CD4-positive, alpha-beta T cell treated with Interleukin-2 at 100 ng/mL for 4 hours (primary cell): ENCODE measurements around the gene DHRS12.
A peak's percentile ranks its signal among the peaks of the same experiment; 100 is the strongest.

Source experiments
- DNase-seq: peaks from one replicate; pipeline ENCODE4 v3.0.0-alpha.2; 2020; ENCODE audit warnings: low spot score

The DHRS12 gene

DNA sequence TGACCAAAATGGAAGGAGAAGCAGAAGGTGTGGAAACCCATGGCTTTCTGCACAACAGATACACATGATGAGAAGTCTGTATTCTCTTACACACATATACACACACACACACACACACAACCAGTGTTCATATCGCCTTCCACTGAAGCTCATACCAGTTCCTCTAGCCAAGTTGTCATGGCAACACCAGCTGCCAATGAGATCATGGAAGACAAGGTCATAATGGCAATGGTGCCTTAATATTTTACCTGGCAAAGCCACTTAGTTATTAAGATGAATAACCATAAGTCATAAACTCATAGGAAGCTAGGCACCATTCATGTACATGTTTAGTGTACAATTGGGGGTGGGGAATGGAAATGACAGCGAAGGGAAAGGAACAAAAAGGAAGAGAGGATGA, 2.6 kb upstream of the DHRS12 start:
- no peak for DNase-seq

GRCh38 chr13:51805925-51806324, 2.0 kb upstream of the DHRS12 start:
- DNase-seq = no peak

- DNase-seq = no peak
Measured at GRCh38 chr13:51805313-51805712, 1.4 kb upstream of the DHRS12 start.

DNA sequence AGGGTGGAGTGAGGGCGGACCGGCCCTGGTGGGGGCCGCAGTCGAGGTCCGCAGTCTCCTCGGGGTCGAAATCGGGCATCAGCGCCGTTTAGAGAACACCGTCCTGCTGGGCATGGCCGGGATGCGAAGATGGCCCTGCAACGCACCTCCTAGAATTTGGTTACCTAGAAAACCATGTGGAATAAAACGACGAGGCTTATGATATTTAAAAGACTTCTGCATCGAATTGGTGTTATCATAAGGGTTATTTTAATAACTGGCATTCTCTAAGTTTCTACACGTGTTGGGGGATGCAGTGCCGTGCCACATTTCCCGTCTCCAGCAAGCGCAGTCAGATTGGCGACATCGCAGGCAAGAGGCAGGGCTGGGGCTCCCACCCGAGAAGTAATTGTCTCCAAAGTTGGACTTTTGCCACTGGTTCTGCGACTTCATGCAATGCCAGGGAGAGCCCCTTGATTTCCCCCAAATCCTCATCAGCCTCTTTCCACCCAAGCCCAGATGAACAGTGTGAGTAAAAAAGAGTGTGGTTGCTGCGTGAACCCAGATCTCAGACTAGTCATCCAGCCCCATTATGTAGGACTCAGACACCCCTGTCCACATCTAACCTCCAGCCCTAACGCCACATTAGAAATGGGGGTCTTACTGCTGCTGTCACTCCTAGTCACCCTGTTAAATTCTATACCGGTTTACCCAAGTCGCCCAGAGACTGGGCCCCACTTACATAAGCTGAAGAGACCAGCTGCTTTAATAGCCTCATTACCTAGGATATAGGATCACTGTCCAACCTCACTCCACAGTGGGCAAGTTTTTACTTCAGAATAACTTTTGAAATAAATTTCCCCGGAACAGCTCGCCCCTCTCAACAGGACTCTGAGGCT, 571 bp upstream of the DHRS12 start:
- peak; percentile 42 for DNase-seq

DNA sequence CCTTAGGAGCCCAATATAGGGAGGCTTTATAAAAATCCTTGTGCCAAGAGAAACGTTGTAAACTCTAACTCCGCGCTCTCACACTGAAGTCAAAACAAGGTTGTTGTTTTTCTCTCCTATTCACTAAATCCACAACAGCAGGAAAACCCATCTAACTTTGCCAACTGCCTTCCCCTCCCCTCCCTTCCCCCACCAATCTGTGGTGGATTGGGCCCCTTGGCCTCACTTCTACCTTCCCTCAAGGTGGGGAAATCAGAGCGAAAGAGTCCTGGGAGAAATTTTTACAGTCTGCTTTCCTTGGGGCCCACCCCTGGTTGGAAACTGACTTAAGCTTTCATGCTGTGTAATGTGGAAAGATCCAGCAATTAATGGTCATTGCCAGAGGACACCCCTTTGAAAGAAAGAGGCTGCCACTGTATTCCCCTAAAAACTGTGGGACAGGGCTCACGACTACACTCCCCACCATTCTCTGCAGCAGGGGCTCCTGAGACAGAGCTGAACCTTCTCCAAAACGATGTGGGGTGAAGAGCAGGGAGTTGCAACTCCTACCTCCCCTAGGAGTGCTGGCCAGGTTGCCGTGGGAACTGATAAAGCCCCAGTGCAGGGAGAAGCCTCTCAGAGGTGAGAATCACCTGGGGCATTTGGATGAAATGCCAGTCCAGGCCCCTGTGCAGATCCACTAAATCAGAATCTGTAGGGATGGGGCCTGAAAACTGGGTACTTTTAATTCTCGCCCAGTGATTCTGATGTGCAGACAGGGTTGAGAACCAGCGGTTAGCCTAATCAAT, 1.1 kb downstream of the DHRS12 start:
- DNase-seq = no peak

GRCh38 chr13:51801631-51802099, 2.3 kb downstream of the DHRS12 start:
- no peak for DNase-seq

GRCh38 chr13:51800486-51800885, 3.5 kb downstream of the DHRS12 start:
- no peak for DNase-seq

DNA sequence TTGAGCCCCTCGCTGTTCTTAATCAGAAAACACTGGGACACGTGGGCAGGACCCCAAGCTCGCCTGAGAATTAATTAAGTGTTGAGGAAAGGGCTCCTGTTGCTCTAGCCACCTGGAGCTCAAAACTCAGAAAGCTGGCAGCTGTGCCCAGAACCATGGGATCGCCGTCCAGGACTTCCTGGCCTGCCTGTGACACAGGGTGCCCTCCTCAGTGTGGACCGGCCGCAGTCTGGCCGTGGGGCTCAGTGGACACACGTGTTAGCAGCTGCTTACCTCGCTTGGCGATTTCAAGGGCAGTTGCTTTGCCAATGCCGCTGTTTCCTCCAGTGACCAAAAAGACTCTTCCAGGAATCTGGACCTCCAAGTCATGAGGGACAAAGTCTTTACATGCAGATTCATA, 4.7 kb downstream of the DHRS12 start:
- DNase-seq = no peak

DNA sequence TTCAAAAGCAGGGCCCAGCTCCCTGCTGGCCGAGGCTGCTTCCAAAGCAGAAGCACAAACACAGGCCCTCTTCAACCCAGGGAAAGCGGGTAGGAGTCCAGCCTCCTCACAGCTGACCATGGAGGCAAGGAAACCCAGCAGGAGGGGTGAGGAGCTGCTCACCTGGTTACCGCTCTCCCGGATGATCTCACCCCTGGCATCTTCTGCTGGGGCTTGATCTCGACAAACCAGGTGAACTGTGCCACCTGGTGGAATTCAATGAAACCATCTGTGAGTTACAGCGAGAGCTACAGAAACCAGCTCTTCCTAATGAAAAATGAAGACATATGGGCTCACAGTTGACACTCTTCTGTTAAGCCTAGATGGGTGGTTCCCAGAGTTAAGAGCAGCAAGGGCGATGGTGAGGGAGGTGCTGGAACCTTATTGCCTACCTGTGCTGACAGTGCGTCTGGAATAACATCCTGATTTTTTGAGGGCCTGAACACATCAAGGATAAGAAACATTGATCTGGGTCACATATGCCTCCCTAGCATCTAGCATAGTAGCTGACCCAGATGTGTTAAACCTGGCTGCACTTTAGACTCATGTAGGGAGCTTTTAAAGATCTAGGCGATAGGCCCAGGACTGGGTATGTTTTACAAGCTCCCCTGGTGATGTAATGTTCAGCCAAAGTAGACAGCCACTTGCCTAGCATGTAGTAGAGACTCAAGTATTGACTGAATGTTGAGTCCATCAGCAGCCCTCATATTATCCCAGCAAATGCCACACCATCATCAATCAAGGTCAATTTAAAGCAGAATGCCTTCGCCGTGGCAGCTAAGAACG, 6.1 kb downstream of the DHRS12 start:
- peak; percentile 80 for DNase-seq

GRCh38 chr13:51796546-51796945, 7.4 kb downstream of the DHRS12 start:
- DNase-seq = no peak

- DNase-seq = no peak
Measured at GRCh38 chr13:51795419-51795818, 8.5 kb downstream of the DHRS12 start.

- no peak for DNase-seq
Measured at GRCh38 chr13:51794964-51795363, 9.0 kb downstream of the DHRS12 start.

GRCh38 chr13:51793570-51794271, 10.2 kb downstream of the DHRS12 start:
- DNase-seq = peak; percentile 39

DNA sequence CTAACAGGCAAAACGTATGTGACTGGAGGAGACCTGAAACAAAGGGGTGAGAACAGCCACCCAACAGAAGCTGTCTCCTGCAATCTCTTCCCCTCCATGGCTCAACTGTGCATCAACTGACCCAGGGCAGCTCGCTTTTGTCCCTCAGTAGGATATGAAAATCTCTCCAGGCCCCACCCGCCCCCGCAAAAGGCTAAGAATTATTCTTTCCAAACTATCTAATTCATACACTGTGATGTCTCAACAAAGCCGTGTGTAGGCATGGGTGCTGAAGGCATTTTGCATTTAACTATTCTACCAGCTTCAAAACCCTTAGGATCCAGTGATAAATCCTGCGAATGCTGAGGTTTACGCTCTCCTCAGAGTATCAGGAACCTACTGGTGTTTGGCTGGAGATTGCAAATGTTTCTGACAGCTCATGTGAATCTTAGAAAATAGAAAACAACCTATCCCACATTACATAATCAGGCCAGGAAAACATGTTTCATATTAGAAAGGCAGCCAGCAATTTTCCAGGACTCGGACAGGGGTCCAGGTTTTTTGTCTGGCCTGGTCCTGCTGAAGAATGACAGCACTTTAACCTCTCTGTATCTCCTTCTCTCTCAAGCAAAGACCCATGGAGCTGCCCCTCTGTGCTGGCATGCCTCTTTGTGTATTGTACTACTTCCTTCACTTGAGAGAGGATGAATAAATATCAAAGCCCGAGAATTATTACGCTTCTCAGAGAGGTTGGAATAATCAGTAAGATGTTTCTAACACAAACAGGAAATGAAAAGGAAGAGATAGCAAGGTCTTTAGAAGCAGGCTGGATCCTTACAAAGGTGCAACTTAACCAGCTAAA, 17.3 kb downstream of the DHRS12 start:
- DNase-seq = no peak

- no peak for DNase-seq
Measured at GRCh38 chr13:51785712-51786424, 18.1 kb downstream of the DHRS12 start.

- no peak for DNase-seq
Measured at GRCh38 chr13:51784097-51784496, 19.9 kb downstream of the DHRS12 start.

GRCh38 chr13:51783428-51784094, 20.4 kb downstream of the DHRS12 start:
- DNase-seq = no peak

DNA sequence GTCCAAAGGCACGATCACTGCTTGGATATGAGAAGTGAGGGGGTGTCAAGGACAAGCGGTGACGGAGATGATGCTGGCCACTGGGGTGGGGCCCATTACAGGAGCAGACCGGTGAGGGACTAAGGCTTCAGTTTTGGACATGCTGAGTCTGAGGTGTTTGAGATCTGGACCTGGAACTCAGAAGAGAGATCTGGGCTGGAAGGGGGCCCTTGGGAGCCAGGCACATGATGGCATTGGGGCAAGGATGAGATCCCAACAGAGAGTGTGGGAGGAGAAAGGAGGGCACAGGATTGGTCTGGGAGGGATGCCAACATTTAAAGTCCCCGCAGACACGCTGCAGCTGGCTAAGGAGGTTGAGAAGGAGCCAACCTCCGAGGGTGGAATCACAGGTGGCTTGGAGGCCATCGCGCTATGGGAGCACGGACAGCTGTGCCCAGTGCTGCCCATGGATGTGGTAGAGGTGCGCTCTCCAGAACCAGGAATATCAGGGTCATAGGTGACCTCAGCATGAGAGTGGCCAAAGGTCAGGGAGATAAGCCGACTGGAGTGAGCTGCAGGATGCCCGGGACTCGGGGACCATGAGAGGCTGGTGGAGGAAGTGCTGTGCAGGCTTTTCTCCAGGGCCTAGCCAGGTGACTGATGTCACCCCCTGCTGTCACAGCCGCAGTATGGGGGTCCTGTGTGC, 21.8 kb downstream of the DHRS12 start:
- DNase-seq = no peak
